NCI-H2196 (cell line): Measurements from ENCODE around the gene STEEP1.
A peak's percentile ranks its signal among the peaks of the same experiment; 100 is the strongest.
"Not testable (repeated sequence)": the region's sequence is repeated elsewhere in the genome, so short reads cannot be mapped to it uniquely, and the experiment has no call there.

ENCODE experiments used
- DNase-seq: peaks from one replicate; lab custom pipeline; 2025; ENCODE audit not compliant: unreplicated experiment; lab: John Stamatoyannopoulos, UW

STEEP1 gene

DNA sequence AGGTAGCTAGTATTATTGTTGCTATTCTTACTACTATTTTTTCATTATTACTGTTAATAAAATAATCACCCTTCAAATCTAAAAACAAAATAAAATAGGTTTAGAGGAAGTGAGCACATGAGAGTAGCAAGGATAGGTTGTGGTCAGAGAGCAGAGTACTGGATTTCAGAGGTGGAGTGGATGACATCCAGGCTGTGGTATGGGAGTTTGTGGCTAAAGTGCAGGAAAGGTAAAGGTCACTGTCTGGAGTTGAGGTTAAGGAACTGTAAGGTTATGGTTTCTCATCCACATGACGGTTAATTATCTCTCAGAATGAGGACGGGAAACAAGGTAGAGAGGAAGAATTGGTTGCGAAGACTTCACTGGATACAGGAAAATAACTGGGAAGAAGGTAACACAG lies 27.7 kb downstream of the STEEP1 start:
- DNase-seq, result no peak

DNA sequence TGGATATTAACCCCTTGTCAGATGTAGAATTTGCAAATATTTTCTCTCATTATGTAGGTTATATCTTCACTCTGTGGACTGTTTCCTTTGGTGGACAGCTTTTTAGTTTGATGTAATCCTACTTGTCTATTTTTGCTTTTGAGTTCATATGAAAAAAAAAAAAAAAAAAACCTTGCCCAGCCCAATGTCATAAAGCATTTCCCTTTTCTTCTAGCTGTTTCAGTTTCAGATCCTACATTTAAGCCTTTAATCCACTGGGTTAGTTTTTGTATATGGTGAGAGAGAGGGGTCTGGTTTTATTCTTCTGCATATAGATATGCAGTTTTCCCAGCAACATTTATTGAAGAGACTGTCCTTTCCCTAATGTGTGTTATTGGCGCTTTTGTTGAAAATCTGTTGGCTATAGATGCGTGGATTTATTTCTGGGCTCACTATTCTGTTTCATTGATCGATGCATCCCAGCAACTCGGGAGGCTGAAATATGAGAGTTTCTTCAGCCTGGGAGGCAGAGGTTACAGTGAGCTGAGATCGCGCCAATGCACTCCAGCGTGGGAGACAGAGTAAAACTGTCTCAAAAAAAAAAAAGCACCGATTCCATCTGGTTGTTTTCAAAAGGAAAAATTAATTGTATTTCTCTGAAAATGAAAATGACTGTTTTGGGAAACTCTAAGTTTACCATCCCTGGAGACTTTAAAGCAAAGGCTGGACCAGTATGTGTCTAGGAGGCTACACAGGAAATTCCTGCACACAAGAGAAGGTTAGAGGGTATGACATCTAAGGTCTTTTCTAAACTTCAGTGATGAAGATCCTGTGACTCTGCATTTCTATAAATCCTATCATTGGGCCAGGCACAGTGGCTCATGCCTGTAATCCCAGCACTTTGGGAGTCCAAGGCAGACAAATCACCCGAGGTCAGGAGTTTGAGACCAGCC lies 35.6 kb downstream of the STEEP1 start:
- no peak for DNase-seq

DNA sequence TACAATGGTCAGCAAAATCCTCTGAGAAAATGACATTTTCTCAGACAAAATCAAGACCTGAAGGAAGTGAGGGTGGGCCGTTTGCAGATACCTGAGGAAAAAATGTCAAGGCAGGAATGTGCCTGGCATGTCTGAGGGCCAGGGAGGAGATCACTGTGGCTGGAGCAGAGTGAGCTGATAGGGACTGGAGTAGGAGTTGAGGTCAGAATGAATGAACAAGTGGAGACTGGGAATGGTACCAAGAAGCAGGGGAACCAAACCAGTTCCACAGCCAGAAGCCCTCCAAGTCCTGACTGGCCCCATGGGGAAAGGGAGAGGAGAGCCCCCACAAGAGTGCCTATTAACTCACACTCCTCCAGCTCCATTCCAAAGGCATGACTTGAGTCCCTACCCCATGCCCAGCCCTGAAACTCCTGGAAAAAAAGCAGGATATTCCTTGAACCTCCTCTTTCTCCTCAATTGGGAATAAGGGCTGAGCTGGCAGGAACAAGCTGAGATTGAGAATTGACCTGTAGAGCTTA lies 41.5 kb downstream of the STEEP1 start:
- DNase-seq, result no peak

DNA sequence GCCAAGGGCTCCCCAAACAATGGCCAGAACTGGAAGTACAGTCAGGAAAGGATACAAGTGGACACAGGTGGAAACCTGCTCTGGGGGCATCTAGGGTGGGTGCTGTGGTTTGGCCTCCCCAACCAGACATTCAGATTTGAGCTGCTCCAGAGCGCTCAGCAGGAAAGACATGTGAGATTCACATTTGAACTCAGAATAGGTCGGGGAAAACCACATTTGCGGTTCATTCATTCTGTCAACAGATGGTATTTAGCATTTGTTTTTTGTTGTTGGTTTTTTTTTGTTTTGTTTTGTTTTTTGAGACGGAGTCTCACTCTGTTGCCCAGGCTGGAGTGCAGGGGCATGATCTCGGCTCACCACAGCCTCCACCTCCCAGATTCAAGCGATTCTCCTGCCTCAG lies 44.0 kb downstream of the STEEP1 start:
- DNase-seq, result no peak

DNA sequence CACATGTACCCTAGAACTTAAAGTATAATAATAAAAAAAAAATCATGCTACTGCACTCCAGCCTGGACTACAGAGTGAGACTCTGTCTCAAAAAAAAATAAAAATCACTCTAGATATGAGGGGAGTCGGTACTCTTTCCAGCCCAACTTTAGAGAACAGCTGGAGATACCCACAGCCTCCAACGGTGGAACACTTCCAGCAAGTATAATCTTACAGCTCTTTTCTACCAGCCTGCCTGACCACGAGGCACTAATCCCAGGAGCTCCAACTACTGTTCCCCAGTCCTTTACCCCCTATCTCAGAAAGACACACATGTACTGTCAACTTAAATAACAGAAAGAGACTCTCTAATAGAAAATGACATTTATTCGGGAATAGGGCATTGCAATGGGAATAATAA lies 46.8 kb downstream of the STEEP1 start:
- DNase-seq, result no peak

DNA sequence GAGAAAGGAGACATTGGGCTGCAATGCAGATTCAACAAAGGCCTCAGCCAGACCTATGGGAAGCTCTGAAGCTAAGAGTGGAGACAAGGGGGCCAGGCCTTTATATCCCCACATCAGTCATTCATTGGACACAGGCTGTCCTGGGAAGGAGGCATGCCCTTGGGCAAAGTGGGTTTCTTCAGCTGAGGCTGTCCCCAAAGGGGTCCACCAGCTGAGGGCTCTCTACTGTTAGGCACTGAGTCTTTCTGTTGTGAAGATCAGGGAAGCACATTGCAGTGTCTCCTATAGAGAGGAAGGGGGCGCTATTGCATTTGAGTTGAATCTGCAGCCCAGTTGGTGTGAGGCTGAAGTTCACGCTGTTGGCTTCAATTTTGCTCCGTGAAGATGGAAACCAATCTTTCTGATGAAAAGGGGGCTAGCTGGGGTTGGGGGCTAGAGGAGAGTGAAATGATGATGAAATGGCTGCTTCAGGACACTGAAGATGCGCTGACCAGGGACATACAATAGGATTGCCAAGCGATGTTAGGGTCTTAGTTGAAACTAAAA lies 49.0 kb downstream of the STEEP1 start:
- peak; percentile 49 for DNase-seq

DNA sequence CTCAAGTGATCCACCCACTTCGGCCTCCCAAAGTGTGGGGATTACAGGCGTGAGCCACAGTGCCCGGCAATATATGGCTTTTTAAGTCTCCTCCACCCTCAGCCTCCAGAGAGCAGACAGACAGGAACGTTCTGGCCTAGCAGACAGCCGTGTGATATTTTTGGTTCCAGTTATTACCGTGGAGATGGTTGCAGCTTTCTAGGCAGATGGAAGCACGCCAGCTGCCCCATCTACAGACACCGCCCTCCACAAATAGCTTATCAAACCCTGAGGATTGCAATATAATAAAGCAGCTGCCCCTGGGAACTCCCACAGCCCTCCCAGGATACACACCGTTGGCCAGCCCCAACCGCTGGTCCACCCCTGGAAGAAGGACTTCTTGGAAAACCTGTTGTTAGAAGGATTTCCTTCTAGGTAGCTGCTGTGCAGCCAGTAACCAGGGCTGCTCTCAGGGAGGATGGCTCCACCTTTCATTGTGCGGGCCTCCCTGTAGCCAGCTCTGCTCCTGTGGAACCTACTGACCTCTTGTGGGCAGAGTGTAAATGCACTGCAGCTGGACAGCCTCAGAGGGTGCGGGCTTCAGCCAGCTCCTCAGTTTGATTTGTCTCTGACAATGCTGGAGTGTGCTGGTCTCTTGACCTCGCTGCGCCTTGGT lies 52.9 kb downstream of the STEEP1 start:
- DNase-seq, result peak; percentile 73

DNA sequence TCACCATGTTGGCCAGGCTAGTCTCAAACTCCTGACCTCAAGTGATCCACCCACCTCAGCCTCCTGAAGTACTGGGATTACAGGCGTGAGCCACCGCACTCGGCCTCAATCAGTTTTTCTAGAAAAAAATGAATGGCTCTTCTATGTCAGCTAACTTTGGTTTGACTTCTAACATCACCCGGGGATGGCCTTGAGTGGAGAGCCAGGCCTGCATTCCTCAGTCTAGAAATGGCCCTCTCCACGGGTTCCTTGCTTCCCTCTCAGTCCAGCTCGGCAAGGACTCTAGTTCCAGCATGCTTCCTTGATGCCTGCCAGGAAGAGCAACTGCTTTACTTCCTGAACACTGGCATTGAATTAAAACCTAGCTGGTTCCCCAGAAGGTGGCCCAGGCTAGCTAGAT lies 58.0 kb downstream of the STEEP1 start:
- no peak for DNase-seq

DNA sequence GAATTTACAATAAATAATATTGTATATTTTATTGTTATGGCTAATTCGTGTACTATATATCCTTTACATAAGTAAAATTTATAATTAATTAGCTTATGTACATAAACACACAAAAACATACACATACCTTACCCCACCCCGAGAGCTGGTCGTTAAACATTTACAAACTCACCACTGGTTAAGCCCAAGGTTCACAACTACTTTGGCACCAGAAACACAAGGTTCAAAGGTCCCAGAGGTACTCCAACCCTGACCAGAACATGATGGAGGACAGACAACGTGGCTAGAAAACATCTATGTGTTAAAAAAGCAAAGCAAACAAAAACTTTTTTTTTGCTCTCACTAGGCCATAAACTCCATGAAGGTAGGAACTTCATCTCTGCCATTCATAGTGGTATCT lies 59.3 kb downstream of the STEEP1 start:
- DNase-seq, result no peak

DNA sequence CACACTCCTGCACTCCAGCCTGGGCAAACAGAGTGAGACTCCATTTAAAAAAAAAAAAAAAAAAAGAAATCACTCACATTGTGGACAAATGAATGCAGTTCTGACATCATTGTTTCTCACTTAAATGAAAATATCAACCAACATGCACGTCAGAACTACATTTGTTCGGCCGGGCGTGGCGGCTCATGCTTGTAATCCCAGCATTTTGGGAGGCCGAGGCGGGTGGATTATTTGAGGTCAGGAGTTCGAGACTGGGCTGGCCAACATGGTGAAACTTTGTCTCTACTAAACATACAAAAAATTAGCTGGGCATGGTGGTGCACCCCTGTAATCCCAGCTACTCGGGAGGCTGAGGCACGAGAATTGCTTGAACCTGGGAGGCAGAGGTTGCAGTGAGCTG lies 60.1 kb downstream of the STEEP1 start:
- not testable (repeated sequence) for DNase-seq

DNA sequence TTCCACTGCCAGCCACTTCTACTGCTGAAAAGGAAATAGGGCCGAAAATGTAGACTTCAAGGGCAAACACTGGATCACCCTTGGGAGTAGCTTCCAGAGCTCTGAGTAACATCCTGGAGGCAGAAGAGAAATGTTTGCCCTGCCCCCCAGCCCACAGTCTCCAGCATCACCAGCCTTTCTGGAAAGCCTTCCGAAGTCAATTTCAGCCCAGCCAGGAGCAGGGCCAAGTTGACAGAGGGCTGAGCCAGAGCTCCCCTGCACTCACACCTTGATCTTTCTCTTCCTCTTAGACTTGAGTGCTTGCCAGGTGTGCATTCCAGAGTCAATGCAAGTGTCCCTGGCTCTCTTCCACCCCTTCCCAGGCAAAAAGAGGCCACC lies 61.7 kb downstream of the STEEP1 start:
- DNase-seq, result peak; percentile 36

DNA sequence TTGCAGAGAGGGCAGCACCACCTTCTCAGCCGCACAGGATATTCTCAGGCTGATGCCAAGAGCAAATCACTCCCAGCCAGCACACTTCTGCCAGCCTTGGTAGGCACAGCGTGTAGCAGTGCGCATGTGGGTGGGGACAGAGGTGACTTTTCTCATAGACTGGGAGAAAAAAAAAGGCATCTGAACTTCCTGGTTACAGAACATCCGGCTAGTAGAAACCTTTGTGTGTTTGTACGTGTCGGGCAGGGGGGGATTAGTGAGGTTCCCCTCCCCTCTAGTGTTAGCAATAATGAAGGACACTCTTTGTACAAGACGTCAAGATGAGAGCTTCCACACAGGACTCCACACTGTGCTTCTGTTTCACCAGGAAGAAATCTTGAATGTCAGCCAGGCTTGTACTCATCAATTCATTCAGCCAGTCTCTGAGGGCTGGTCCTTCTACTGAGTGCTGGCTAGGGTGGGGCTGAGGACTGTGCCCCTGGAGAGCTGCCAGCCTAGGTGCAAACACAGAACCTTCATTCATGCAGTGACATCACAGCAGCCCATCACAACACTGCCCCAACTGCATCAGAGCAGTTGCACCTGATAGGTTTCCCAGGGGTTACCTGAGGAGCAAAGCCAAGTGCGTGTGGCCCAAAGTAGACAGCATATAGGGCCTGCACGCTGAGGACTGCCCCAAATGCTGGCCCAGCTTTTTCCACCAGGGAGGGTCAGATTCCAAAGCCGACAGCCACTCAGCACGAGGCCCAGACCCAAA lies 62.3 kb downstream of the STEEP1 start:
- DNase-seq, result peak; percentile 65

DNA sequence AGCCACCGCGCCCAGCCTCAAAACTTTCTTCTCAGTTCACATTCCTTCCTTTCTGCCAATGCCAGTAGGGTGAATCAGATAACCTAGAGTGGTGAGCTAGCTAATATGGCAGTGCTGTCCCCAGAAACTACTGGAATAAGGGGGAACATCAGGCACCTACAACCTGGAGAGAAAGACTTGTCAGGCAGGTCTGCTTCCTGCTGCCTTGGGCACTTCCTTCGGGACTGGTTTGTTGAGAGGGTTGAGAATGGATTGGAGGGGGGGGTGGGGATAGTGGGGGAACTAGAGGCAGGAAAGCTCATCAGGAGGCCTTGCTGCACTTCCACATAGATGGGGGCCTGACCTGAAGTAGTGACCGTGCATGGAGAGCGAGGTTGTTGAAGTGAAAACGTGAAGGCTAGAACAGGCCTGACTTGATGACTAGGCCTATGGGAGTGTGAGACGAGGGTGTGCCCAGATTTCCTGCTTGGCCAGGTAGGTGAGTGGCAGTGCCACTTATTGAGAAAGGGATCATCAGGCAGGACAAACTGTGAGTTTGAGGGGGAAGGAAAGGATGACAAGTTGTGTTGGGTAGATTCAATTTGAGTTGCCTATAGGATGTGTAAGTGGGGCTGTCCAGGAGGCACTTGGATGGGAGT lies 63.6 kb downstream of the STEEP1 start:
- no peak for DNase-seq

DNA sequence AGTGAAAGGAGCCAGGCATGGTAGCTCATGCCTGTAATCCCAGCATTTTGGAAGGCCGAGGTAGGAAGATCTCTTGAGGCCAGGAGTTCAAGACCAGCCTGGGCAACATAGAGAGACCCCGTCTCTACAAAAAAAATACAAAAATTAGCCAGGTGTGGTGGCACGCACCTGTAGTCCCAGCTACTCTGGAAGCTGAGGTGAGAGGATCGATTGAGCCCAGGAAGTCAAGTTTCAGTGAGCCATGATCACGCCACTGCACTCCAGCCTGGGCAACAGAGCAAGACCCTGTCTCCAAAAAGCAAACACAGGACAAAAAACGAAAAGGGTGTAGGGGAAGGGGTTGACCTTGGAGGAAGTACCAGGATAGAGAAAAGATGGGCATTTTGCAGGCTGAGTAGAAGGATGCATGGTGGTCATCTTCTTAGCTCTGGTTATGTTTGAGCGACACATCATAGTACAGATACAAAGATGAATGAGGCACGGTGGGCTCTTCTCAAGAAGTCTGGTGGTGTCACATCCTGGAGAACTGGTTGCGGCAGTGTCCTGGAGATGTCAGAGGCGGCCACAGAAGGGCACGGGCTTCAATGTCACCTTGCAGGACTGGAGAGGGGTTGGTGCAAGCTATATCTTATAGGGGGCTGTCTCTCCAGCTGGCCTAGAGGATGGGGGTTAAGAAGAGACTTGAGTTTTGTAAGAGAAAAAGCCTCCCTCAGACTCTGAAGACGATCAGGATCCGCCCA lies 65.0 kb downstream of the STEEP1 start:
- no peak for DNase-seq

DNA sequence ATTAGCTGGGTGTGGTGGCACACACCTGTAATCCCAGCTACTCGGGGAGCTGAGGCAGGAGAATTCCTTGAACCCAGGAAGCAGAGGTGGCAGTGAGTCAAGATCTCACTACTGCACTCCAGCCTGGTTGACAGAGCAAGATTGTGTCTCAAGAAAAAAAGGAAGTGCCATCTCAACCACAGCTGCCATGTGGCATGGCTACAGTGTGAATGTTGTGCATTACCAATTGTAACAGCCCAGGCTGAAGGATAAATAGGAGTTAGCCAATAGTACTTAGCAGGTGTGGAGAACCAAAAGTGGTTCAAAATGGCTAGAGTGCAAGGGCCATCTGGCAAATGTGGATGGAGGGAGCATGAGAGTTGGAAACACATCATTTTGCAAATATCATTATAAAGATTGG lies 68.0 kb downstream of the STEEP1 start:
- no peak for DNase-seq

DNA sequence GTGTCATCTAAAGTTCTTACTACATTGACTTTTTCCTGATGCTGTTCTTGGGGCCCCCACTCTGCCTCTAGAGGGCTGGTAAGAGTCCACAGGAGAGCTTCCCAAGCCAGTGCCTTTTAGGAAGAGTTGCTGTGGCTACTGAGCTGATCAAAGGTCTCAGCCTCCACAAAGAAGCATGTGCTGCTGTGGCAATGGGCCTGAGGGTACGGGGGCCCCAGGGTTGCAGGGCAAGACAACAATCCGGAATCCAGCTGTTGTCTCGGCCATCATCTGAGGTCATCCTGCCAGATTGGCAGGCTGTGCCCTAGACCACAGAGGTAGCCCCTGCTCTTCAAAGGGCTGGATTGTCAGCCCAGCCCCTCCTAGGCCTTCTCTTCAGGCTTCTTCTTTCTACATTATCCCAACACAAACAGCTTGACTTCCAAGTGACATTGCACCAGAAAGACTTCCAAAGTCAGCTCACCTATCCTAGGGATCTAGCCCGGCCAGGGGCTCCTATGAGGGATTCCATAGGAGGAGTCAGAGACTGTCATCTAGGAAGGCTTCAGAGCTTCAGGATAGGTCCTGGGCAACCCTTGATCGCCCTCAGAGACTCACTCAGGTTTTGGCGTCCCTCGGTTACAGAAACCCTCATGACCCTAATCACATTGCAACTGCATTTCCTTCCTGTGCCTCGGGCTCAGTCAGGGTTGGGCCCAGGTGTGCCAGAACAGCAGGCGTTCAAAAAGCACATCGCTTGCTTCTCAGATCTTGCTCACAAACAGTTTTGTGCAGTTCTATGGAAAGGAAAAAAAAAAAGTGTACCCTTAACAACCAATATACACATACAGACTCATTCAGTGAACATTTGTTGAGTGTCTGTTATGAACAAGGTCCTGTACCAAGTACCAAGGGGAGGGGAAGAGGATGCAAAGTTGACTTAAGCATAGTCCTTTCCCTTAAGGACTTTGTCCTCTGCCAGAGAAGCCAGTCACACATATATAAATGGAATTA lies 69.2 kb downstream of the STEEP1 start:
- no peak for DNase-seq

DNA sequence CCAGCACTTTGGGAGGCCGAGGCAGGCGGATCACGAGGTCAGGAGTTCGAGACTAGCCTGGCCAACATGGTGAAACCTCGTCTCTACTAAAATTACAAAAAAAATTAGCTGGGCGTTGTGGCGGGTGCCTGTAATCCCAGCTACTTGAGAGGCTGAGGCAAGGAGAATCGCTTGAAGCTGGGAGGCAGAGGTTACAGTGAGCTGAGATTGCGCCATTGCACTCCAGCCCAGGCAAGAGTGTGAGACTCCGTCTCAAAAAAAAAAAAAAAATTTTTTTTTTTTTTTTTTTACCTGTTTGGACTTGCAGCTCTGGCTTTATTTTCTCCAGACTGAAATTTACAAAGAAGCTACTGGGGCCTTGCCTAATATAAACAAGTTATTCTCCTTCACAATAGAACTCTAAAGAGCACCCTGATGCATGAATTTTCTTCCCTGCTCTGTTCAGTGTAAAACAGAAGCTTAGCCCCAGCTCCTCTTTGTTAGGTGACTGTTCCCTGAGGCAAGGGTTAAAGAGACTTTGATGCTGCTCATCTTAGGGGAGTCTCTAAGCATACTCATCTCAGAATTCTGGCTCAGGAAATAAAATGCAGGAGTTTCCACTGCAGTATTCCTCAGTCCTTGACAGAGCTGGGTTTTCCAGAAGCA lies 71.2 kb downstream of the STEEP1 start:
- not testable (repeated sequence) for DNase-seq

DNA sequence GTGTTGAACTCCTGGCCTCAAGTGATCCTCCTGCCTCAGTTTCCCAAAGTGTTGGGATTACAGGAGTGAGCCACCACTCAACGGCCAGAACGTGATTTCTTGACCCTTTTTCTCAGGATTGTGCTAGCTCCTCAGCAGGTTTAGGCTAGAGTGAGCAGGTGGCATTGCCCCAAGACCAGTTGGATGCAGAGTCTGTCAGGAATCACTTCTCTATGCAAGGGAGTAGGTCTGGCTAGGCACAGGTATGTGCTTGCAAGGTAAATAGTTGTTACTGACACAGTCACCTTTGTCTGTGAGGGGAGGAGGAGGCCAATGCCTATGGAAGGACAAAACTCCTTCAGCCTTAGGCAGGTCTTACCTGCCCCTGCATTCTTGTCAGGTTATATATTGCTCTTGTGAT lies 72.7 kb downstream of the STEEP1 start:
- no peak for DNase-seq
